ENCODE data around the gene MAP4K4. TPM values are rescaled to one million over a fixed set of nuclear protein-coding genes. Genes with fewer than 3 reads are reported as not detected.
A peak's percentile ranks its signal among the peaks of the same experiment; 100 is the strongest.

The MAP4K4 gene
- total RNA-seq, 3 donors from 2014 or later: 30.7 to 36.9 (median 34.7) TPM

DNA sequence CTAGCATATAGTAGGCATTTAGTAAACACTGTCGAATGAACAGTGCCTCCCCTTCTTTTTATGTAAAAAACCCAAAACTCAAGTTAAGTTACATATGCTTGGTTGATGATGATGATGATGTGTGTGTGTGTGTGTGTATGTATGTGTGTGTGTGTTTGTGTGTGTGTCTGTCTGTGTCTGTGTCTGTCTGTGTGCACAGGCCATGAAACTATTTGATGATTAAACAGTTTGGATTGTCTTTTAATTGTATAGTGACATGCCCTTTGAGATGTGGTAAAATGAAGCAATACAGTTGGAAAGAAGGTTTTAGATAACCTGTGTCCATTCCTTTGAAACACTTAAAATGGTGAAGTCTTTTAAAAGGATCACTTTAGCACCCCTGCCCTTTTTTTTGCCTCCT, 105.6 kb downstream of the MAP4K4 start:
- ATAC-seq (no peak), DNase-seq (no peak)
- Mint-ChIP-seq H3K4me1 (ENCODE audit: low read depth) (peaks cover 69% of the 10 kb centered on the region), H3K4me3 (no peak overlapping the region), H3K36me3 (ENCODE audit: insufficient read depth) (peaks cover 12% of the 10 kb centered on the region), H3K27me3 (ENCODE audit: low read depth) (no peaks in the 10 kb centered on the region), H3K9me3 (no peaks in the 10 kb centered on the region)

DNA sequence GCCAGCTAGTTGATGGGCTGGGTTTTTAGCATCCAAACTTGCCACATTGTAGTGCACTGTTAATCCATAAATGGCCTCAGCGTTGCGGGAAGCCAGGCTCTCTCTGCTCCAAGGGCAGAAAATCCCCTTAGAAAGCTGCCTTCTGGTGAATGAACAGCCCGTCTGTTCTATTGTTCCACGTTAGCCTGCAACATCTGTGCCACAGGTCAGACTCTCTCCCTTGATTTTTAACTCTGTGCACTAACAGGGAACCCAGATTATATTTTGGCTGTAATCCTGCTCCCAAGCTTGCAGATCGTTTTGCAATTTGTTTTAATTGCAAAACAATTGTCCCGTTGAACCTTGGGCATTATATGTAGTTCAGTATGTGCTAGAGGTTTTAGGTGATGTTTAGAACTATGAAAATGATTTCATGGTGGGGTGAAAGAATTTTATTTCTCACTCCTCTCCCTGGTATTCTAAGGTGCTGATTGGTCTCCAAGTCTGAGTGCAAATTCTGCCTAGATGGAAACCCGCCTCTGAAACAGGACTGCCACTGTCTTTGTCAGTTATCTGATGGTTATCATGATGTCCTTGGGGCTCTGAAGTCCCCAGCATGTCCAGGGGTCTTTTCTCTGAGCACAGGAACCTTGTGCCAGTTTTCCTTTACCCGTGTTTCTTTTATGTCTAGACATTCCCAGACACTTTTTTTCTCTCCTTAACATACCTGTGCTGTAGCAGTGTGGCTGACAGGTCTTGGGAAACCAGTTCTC, 106.6 kb downstream of the MAP4K4 start:
- Mint-ChIP-seq H3K4me3 (no peak overlapping the region), H3K9me3 (no peaks in the 10 kb centered on the region), H3K27me3 (ENCODE audit: low read depth) (no peaks in the 10 kb centered on the region), H3K36me3 (ENCODE audit: insufficient read depth) (peaks cover 12% of the 10 kb centered on the region), H3K4me1 (ENCODE audit: low read depth) (peaks cover 64% of the 10 kb centered on the region)
- no peak for ATAC-seq
- DNase-seq: no peak

DNA sequence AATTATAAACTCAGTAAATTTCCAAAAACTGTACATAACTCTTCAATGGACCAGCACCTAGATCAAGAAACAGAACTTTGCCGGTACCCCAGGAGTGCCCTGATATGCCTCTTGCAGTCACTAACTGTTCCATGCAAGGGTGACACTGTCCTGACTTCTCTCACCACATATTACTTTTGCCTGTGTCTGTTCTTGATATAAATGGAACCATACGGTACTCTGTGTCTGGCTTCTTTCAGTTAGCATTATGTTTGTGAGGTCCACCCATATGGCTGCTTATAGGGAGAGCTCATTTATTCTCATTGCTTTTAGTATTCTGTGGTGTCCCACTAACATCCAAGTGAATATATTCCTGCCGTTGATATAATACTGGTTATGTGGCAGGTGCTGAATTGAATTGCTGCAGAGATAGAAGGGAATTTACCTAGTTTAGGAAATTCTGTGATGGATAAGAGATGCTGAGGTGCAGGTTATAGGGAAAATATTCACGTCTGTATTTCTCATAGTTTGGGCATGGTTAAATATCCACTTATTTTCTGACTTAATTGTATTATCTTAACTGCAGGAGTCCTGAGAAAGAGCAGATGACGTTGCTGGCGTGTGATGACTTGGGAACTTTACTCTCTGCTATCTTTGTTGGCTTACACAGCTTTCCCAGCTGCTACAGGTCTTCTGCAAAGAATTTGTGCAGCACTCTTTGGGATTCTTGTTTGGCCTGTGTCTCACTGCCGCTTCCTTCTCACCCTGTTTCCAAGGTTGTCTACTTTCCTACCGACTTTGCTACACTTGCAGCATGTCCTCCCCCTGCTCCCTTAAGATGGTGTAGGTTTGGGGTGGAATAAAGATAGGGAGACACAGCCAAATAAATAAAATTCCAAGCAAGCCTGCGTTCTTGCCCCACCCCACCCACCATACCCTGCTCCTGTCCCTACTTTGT, 107.9 kb downstream of the MAP4K4 start:
- Mint-ChIP-seq H3K36me3 (ENCODE audit: insufficient read depth) (peaks cover 12% of the 10 kb centered on the region), H3K4me3 (no peak overlapping the region), H3K27me3 (ENCODE audit: low read depth) (no peaks in the 10 kb centered on the region), H3K9me3 (no peaks in the 10 kb centered on the region), H3K4me1 (ENCODE audit: low read depth) (peaks cover 64% of the 10 kb centered on the region)
- DNase-seq (no peak), ATAC-seq (no peak)

DNA sequence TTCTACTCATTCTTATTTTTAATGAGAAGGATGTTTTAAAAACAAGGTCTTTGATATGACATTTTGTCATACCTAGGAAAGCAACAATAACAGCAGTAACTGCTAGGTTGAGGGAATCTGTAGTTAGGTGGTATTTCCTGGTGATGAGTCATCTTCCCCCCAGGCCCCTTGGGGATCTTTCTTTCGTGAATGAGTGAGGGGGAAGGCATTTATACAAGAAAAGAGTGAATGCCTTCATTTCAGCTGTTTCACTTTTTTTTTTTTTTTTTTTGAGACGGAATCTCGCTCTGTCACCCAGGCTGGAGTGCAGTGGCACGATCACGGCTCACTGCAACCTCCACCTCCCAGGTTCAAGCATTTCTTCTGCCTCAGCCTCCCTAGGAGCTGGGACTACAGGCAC, 108.6 kb downstream of the MAP4K4 start:
- Mint-ChIP-seq H3K9me3 (no peaks in the 10 kb centered on the region), H3K4me3 (no peak overlapping the region), H3K36me3 (ENCODE audit: insufficient read depth) (peaks cover 14% of the 10 kb centered on the region), H3K27me3 (ENCODE audit: low read depth) (no peaks in the 10 kb centered on the region), H3K4me1 (ENCODE audit: low read depth) (peaks cover 65% of the 10 kb centered on the region)
- ATAC-seq: peak; percentile 84
- peak; percentile 32 for DNase-seq

GRCh38 chr2:101806701-101807100, 109.2 kb downstream of the MAP4K4 start:
- Mint-ChIP-seq H3K9me3 (no peaks in the 10 kb centered on the region), H3K27me3 (ENCODE audit: low read depth) (no peaks in the 10 kb centered on the region), H3K4me3 (peak overlapping the region; percentile 4), H3K36me3 (ENCODE audit: insufficient read depth) (peaks cover 13% of the 10 kb centered on the region), H3K4me1 (ENCODE audit: low read depth) (peaks cover 67% of the 10 kb centered on the region)
- ATAC-seq (no peak), DNase-seq (no peak)

DNA sequence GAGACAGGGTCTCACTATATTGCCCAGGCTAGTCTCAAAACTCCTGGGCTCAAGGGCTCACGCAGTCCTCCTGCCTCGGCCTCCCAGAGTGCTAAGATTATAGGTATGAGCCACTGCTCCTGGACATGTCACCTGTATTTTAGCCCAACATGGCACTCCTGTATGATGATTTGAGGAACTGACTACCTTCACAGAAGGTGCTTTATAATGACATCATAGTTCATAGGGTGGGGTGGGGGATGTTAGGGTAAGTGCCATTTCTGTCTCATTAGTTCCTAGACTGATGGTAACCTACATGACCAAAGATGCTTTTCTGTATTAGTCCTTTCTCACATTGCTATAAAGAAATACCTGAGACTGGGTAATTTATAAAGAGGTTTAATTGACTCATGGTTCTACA, 109.7 kb downstream of the MAP4K4 start:
- no peaks in the 10 kb centered on the region for H3K27me3 Mint-ChIP-seq (ENCODE audit: low read depth)
- ATAC-seq: no peak
- no peak for DNase-seq
- no peaks in the 10 kb centered on the region for H3K9me3 Mint-ChIP-seq
- no peak overlapping the region for H3K4me3 Mint-ChIP-seq
- peaks cover 67% of the 10 kb centered on the region for H3K4me1 Mint-ChIP-seq (ENCODE audit: low read depth)
- peaks cover 14% of the 10 kb centered on the region for H3K36me3 Mint-ChIP-seq (ENCODE audit: insufficient read depth)

DNA sequence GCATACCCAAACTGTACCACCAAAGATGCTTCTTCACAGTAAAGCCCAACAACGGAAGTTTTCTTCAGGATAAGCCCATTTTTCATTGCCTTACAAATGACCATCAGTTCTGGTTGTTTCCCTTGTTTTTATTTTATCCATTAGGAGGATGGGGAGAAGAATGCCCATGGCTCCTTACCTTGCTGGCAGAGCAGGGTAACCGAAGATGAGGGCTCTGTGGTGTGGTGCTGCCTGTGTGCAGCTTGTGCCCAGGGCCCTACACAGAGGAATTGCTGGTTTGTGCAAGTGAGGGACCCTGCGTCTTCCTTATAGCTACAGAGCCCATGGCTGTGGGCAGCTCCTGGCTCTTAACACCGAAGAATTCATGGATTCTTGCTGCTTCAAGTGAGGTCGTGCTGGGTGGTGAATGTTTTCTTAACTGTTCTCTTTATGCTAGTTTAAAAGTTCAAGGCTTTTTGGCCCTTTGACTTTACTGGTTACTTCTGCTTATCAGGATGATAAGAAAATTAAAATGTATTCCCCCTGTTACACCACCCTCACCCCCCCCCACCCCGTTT, 110.6 kb downstream of the MAP4K4 start:
- ATAC-seq: no peak
- DNase-seq: no peak
- no peaks in the 10 kb centered on the region for H3K9me3 Mint-ChIP-seq
- H3K36me3 Mint-ChIP-seq (ENCODE audit: insufficient read depth): peaks cover 15% of the 10 kb centered on the region
- peaks cover 63% of the 10 kb centered on the region for H3K4me1 Mint-ChIP-seq (ENCODE audit: low read depth)
- H3K27me3 Mint-ChIP-seq (ENCODE audit: low read depth): no peaks in the 10 kb centered on the region
- H3K4me3 Mint-ChIP-seq: no peak overlapping the region

DNA sequence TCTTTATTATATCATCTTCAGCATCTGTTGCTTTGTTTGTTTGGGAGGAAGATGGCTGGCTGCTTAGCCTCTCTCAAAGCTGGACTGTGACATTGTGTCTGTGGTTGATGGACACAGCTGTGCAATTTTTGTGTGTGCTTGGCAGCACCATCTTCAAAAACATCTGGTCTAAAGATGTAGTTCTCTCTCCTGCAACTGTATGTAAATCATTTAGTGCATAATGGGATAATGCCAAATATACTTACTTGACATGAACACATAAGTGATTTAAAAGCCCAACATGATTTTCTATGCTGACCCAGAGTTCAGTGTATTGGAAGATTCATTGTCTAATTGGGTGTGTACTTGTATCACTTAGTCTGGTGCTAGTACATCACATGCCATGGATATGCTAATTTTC, 112.2 kb downstream of the MAP4K4 start:
- Mint-ChIP-seq H3K9me3 (no peaks in the 10 kb centered on the region), H3K27me3 (ENCODE audit: low read depth) (no peaks in the 10 kb centered on the region), H3K4me1 (ENCODE audit: low read depth) (peaks cover 67% of the 10 kb centered on the region), H3K4me3 (no peak overlapping the region), H3K36me3 (ENCODE audit: insufficient read depth) (peaks cover 18% of the 10 kb centered on the region)
- ATAC-seq (no peak), DNase-seq (no peak)

- Mint-ChIP-seq H3K27me3 (ENCODE audit: low read depth) (no peaks in the 10 kb centered on the region), H3K4me3 (no peak overlapping the region), H3K4me1 (ENCODE audit: low read depth) (peaks cover 67% of the 10 kb centered on the region), H3K9me3 (no peaks in the 10 kb centered on the region), H3K36me3 (ENCODE audit: insufficient read depth) (peaks cover 19% of the 10 kb centered on the region)
- no peak for DNase-seq
- no peak for ATAC-seq
Observed at GRCh38 chr2:101811226-101812015, 113.9 kb downstream of the MAP4K4 start.

DNA sequence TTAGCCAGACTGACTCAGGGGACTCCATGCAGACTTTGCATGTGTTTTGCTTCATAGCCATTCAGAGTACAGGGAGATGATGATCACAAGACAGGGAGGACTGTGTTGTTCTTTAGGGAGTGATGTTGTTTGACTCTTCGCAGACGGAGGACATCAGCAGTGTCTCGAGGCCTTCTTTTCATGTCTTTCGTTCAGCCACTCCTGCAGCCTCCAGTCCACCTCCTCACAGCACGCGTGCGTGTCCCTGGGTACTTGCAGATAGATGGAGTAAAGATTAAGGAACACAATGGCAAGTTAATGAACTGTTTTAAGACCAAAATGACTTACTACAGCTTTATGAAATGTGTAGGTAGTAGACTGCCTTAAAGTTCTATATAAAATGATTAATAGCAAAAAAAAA, 114.7 kb downstream of the MAP4K4 start:
- H3K9me3 Mint-ChIP-seq: no peaks in the 10 kb centered on the region
- no peak for ATAC-seq
- peaks cover 69% of the 10 kb centered on the region for H3K4me1 Mint-ChIP-seq (ENCODE audit: low read depth)
- peaks cover 16% of the 10 kb centered on the region for H3K36me3 Mint-ChIP-seq (ENCODE audit: insufficient read depth)
- DNase-seq: no peak
- H3K4me3 Mint-ChIP-seq: no peak overlapping the region
- H3K27me3 Mint-ChIP-seq (ENCODE audit: low read depth): no peaks in the 10 kb centered on the region

- no peak for DNase-seq
- Mint-ChIP-seq H3K27me3 (ENCODE audit: low read depth) (no peaks in the 10 kb centered on the region), H3K9me3 (no peaks in the 10 kb centered on the region), H3K4me1 (ENCODE audit: low read depth) (peaks cover 78% of the 10 kb centered on the region), H3K36me3 (ENCODE audit: insufficient read depth) (peaks cover 10% of the 10 kb centered on the region), H3K4me3 (no peak overlapping the region)
- no peak for ATAC-seq
Observed at GRCh38 chr2:101814752-101815151, 117.2 kb downstream of the MAP4K4 start.

DNA sequence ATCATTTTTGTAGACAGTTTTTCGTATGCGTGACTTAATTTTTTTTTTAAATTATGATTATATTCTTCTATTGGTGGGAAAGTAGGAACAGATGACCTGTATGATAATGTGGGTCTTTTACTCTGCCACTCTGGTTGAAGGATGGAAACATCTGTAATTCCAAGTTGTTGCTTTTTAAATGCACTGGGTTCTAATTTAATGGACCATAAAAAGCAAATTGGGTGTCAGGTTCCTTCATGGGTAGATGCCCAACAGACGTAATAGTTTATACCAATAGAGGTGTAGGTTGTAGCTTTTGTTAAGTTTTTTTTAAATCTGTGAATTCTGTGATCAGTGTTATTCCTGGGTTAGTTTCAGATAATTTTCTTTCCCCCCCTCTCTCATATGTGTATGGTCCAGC, 117.6 kb downstream of the MAP4K4 start:
- peaks cover 10% of the 10 kb centered on the region for H3K36me3 Mint-ChIP-seq (ENCODE audit: insufficient read depth)
- peaks cover 80% of the 10 kb centered on the region for H3K4me1 Mint-ChIP-seq (ENCODE audit: low read depth)
- no peak overlapping the region for H3K4me3 Mint-ChIP-seq
- no peaks in the 10 kb centered on the region for H3K9me3 Mint-ChIP-seq
- DNase-seq: no peak
- H3K27me3 Mint-ChIP-seq (ENCODE audit: low read depth): no peaks in the 10 kb centered on the region
- ATAC-seq: no peak

DNA sequence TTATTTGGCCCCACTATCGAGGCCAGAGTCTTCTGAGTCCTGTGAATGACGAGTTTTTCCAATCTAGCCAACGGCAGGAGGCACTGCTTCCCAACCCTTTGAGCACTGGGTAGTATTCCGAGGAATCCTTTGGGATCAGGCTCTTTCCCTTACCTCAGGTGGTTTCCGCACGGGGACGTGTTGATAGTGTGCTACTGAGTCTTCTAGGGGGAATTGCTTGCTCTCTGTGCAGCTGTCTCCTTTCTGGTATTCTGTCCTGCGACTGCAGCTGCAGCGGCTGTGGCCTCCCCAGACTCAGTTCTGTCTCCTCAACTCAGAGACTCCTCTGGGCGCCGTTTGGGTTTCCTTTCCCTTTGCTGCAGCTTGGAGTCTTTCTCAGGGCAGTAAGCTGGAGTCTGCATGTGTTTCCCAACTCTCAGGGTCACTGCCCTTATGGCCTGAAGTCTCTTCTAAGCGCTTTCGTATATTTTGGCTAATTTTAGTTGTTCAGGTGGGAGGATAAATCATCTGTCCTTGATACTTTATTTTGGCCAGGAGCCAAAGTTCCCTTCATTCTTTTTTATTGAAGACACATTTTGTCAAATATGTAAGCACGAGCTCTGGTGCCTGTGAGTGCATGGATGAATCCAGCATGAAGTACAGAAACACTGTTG, 118.4 kb downstream of the MAP4K4 start:
- H3K4me1 Mint-ChIP-seq (ENCODE audit: low read depth): peaks cover 82% of the 10 kb centered on the region
- no peak for DNase-seq
- H3K9me3 Mint-ChIP-seq: no peaks in the 10 kb centered on the region
- peaks cover 8% of the 10 kb centered on the region for H3K36me3 Mint-ChIP-seq (ENCODE audit: insufficient read depth)
- H3K27me3 Mint-ChIP-seq (ENCODE audit: low read depth): no peaks in the 10 kb centered on the region
- H3K4me3 Mint-ChIP-seq: no peak overlapping the region
- no peak for ATAC-seq
